IPS DF 19.7 (cell line): Measurements from ENCODE around the gene DPH7.
"Not testable (repeated sequence)": the region's sequence is repeated elsewhere in the genome, so short reads cannot be mapped to it uniquely, and the experiment has no call there.

Source experiments
- DNase-seq: peaks from one replicate; pipeline ENCODE4 v3.0.0-alpha.2; 2013; ENCODE audit warnings: low read depth, low spot score

The DPH7 gene

GRCh38 chr9:137547687-137548543, 30.8 kb downstream of the DPH7 start:
- no peak for DNase-seq

- no peak for DNase-seq
Measured at GRCh38 chr9:137545123-137545522, 33.6 kb downstream of the DPH7 start.

DNA sequence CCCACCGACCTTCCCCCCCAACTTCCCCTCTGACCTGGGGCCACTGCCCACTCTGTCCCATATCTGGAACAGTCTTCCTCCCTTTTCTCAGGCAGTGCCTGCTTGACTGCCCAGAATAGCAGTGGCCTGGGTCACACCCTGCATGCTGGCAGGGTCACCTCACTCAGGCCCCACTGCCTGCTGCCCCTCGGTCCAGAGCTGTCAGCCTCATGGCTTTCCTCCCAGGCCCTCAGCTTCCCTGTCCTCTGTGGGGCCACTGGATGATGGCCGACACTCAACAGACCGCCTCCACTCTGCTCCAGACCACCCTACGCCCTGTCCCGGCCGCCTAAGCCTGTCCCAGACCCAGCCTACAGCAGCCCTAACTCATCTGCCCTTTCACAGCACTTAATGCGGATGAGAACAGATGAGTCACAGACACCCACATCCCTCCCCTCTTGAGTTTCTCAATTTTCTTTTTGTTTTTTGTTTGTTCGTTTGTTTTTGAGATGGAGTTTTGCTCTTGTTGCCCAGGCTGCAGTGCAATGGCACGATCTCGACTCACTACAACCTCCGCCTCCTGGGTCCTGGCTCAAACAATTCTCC, 34.5 kb downstream of the DPH7 start:
- DNase-seq: no peak

DNA sequence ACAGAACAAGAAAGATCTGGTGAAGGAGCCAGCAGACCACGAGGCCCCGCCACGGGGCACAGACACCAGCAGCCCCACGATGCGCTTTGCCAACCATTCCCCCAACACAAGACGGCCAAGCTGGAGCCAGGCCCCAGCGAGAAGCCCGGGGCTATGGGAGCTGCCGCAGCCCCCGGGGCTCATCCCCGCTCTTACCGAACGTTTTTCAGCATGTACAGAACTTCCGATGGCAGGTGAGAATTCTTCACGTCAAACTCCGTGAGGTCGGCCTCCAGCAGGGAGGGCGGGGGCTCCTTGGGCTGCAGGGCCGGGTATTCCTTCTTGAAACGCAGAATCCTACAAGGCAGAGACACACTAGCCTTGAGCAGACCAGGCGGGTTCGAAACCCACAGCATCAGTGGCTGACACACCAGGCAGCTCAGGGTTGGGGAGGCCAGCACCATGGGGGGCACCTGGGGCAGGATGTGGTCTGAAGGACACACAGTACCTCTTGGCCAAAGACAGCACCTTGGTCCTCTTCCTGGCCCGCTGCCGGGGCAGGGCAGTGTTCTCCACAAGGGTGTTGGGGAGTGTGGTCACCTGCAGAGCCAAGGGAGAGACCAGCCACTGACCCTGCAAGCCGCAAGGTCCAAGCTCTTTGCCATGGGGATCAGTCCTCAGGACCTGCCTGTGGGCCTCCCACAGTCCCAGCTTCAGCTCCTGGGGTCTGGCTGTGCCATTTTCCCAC, 35.3 kb downstream of the DPH7 start:
- DNase-seq: no peak

DNA sequence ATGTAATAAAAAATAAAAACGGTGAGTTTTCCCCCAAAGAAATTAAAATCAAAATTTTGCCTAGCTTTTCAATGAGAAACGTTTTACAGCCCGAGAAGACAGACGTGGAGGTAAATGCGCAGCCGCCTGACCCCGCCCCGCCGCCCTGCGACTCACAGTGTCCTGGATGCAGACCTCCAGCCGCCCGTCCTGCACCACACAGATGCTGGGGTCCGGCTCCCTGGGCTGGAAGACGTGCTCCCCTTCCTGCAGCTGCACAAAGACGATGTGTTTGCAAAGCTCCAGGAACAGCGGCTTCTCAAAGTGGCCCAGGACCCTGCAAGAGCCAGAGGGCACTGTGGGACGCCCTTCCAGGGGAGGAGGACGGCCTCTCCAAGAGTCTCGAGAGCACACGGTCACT, 36.2 kb downstream of the DPH7 start:
- DNase-seq: no peak

- no peak for DNase-seq
Measured at GRCh38 chr9:137540536-137540935, 38.2 kb downstream of the DPH7 start.

DNA sequence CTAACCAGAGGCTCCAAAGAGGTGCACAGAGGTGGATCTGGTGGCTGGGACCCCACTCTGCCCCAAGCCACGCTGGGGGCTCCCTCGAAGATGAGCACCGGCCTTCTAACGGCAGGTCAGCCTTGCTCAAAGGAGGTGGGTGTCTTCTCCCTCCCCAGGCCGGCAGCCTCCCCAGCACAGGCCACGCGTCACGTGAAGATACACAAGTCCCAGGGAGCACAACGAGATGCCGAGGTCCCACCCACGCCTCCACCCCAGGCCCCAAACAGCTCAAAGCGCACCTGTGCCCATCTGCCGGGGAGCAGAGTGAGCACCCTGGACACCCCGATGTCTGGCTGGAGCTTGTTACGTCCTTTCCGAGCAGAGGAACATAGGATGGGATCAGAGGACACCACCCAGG, 40.7 kb downstream of the DPH7 start:
- no peak for DNase-seq

- DNase-seq: not testable (repeated sequence)
Measured at GRCh38 chr9:137536594-137537131, 42.1 kb downstream of the DPH7 start.

DNA sequence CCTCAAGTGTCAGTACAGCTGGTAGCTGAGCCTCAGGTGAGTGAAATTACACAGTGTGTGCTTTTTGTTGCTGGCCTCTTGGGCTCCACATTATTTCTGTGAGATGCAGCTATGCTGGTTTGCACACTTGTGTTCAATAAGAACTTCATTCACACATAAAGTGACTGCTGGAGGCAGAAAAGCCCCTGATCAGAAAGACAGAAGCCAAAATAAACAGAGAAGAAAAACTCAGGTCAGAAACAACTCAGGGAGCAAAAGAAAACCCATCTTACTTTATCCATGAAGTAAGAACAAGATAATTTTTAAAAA, 43.7 kb downstream of the DPH7 start:
- DNase-seq: no peak

DNA sequence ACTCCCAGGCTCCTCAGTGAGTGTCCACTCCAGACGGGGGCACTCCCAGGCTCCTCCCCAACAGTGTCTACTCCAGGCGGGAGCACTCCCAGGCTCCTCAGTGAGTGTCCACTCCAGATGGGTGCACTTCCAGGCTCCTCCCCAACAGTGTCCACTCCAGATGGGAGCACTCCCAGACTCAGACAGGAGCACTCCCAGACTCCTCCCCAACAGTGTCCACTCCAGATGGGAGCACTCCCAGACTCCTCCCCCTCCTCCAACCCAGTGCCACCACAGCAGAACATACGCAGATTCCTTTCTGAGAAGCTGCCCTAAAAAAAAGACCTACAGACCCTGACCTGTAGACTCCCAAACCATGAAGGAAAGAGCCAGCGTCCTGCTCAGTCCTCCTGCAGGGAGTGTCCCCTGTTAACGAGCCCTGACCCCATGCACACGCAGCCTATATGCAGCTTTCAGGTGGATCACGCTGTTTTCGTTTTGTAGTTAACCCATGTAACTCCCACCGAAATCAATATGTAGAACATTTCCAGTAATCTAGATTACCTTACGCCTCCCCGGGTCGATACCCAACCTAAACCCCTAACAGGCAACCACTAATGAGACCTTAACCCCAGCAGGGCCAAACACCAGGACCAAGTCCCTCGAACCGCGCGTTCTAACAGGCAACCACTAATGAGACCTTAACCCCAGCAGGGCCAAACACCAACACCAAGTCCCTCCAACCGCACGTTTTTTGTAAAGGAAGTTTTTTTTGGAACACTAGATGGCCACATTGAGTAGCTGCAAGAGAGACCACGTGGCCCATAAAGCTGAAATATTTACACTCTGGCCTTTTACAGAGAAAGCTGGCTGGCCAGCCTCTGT, 44.2 kb downstream of the DPH7 start:
- peak; percentile 40 for DNase-seq

- DNase-seq: not testable (repeated sequence)
Measured at GRCh38 chr9:137532891-137533468, 45.7 kb downstream of the DPH7 start.

- DNase-seq: no peak
Measured at GRCh38 chr9:137531099-137531765, 47.5 kb downstream of the DPH7 start.

- no peak for DNase-seq
Measured at GRCh38 chr9:137530331-137530730, 48.4 kb downstream of the DPH7 start.

- no peak for DNase-seq
Measured at GRCh38 chr9:137524981-137525317, 53.8 kb downstream of the DPH7 start.

GRCh38 chr9:137524161-137524980, 54.4 kb downstream of the DPH7 start:
- DNase-seq: no peak

- DNase-seq: no peak
Measured at GRCh38 chr9:137522746-137523455, 55.8 kb downstream of the DPH7 start.

- DNase-seq: no peak
Measured at GRCh38 chr9:137521405-137521985, 57.2 kb downstream of the DPH7 start.

GRCh38 chr9:137520614-137521404, 57.9 kb downstream of the DPH7 start:
- DNase-seq: no peak
